Panc1 (cell line): Measurements from ENCODE around the gene UHRF2. TPM values are rescaled to one million over a fixed set of nuclear protein-coding genes. Genes with fewer than 3 reads are reported as not detected.

ENCODE experiments used
- ATAC-seq: fragments of 200-7000 bp; cut with Tn5 transposase; 2 replicates; pipeline ENCODE4 v1.9.1; 2020; ENCODE audit warnings: mild to moderate bottlenecking, moderate library complexity
- BruUV-seq: library from RNA; stranded (reverse); fragments of 400-500 nt; replicated peaks from 2 replicates; lab custom pipeline; 2021; lab: Mats Ljungman, UMichigan
- CTCF ChIA-PET: fragments of 300-600 bp; sonication (Branson Sonifier 250); formaldehyde crosslinking; loops from one replicate; lab custom pipeline; 2022; ENCODE audit warnings: antibody characterized with exemption; lab: Charles Lee
- POLR2A ChIA-PET: fragments of 300-600 bp; sonication (Branson Sonifier 250); formaldehyde crosslinking; loops from one replicate; lab custom pipeline; 2022; ENCODE audit warnings: antibody characterized with exemption; lab: Charles Lee
- DNase-seq: peaks from one replicate; pipeline ENCODE4 v3.0.0-alpha.2; 2010; ENCODE audit warnings: low read depth, low spot score
- H3K27ac ChIP-seq: 2 replicates; pipeline ENCODE4 v1.5.1; 2011; ENCODE audit warnings: mild to moderate bottlenecking, low read length, inconsistent platforms
- H3K27me3 ChIP-seq: fragments of 200-500 bp; sonication (Bioruptor generic); 2 replicates; pipeline ENCODE4 v1.6.0; 2014; ENCODE audit warnings: low read length, inconsistent platforms; ENCODE audit not compliant: control insufficient read depth, insufficient read depth
- H3K36me3 ChIP-seq: fragments of 200-500 bp; sonication (Bioruptor generic); 2 replicates; pipeline ENCODE4 v1.5.1; 2014; ENCODE audit warnings: inconsistent platforms, mild to moderate bottlenecking, low read length, moderate library complexity; ENCODE audit not compliant: control insufficient read depth, insufficient read depth
- H3K4me1 ChIP-seq: 2 replicates; pipeline ENCODE4 v1.5.1; 2011; ENCODE audit warnings: inconsistent platforms, mild to moderate bottlenecking, low read length, moderate library complexity; ENCODE audit not compliant: control insufficient read depth, insufficient read depth
- H3K4me3 ChIP-seq, 2 experiments: 2 replicates each; pipeline ENCODE4 v1.5.1; 2011 to 2012; ENCODE audit warnings: low read depth in 2 of 2, low read length in 2 of 2, mild to moderate bottlenecking in 2 of 2, inconsistent platforms in 1 of 2, moderate library complexity in 1 of 2
- H3K9me3 ChIP-seq: fragments of 200-500 bp; sonication (Bioruptor generic); 2 replicates; pipeline ENCODE4 v1.5.1; 2014; ENCODE audit warnings: low read depth, mild to moderate bottlenecking, inconsistent platforms, low read length, moderate library complexity; ENCODE audit not compliant: control insufficient read depth, insufficient read depth
- POLR2AphosphoS5 ChIP-seq: IDR thresholded peaks from 2 replicates; pipeline ENCODE4 v1.6.1; 2012; ENCODE audit warnings: mild to moderate bottlenecking, low read depth, low read length, moderate library complexity
- SIN3A ChIP-seq: IDR thresholded peaks from 2 replicates; pipeline ENCODE4 v1.6.1; 2012; ENCODE audit warnings: low read depth, mild to moderate bottlenecking, low read length, moderate library complexity, borderline replicate concordance; ENCODE audit not compliant: insufficient read depth
- TCF7L2 ChIP-seq: IDR thresholded peaks from 2 replicates; pipeline ENCODE4 v1.6.1; 2011; ENCODE audit warnings: mild to moderate bottlenecking, low read depth, low read length, inconsistent platforms
- in situ Hi-C: cut with HindIII; loops from 2 replicates; pipeline ENCODE4 v1.10.0; 2016; ENCODE audit warnings: low sequenced_read_pairs, low pct_unique_long_range_greater_than_20kb
- intact Hi-C: fragments of 100-400 bp; cut with micrococcal nuclease; formaldehyde crosslinking; loops from one replicate; pipeline ENCODE4 v1.10.0; 2022; ENCODE audit not compliant: unreplicated experiment
- total RNA-seq: library from RNA; stranded (reverse); gene quantifications from one replicate; pipeline ENCODE4 v1.2.1, GENCODE V29; 2021; ENCODE audit not compliant: unreplicated experiment
- TF ChIP-seq, protein P1 (sequence below), 2 experiments: IDR thresholded peaks; 2 replicates each; pipeline ENCODE4 v1.6.1; 2011 to 2012; ENCODE audit warnings: low read depth in 2 of 2, control low read depth in 1 of 2, low read length in 1 of 2, mild to moderate bottlenecking in 1 of 2, moderate library complexity in 1 of 2; ENCODE audit not compliant: insufficient read depth in 1 of 2
- TF ChIP-seq, protein P2 (sequence below): fragments of 450-650 bp; IDR thresholded peaks from 2 replicates; pipeline ENCODE4 v1.5.1; 2017; ENCODE audit warnings: mild to moderate bottlenecking

Gene UHRF2
- total RNA-seq, 1 experiment from 2014 or later, result 17.2 TPM

DNA sequence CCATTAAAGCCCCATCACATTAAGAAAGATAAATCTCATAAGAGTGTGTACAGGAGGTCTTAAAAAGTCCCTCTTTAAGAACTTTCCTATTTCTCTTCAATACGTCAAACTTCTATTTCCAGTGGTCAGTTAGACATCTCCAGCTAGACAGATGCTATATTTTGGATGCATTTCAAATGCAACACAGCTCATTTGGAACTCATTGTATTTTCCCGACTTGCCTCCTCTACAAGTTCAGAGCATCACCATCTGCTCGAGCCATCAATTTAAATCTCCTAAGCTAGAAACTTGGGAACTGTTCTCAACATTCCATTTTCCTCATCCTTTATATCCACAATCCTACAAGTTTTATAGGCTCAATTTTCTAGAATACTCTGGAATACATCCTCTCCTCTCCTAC is 3.2 kb upstream of the UHRF2 start:
- intact Hi-C loops, result no loop called here
- CTCF ChIA-PET, result interaction anchor here (0.5 kb wide), 1 partner anchor 8 kb away, joined by 6 read pairs; no protein-coding TSS in a partner anchor
- Histone ChIP-seq H3K36me3 (no peaks in the 10 kb centered on the region; the same call in 1 of the 2 replicates), H3K9me3 (no peaks in the 10 kb centered on the region), H3K27ac (no peak overlapping the region), H3K4me3 (no peak overlapping the region), H3K27me3 (no peaks in the 10 kb centered on the region), H3K4me1 (no peaks in the 10 kb centered on the region)
- in situ Hi-C loops, result no loop called here
- POLR2A ChIA-PET, result no interaction called here
- no TSS peak for BruUV-seq
- DNase-seq (no peak), ATAC-seq (no peak)
- no peak for TF ChIP-seq SIN3A
- TF ChIP-seq, protein P1, sequence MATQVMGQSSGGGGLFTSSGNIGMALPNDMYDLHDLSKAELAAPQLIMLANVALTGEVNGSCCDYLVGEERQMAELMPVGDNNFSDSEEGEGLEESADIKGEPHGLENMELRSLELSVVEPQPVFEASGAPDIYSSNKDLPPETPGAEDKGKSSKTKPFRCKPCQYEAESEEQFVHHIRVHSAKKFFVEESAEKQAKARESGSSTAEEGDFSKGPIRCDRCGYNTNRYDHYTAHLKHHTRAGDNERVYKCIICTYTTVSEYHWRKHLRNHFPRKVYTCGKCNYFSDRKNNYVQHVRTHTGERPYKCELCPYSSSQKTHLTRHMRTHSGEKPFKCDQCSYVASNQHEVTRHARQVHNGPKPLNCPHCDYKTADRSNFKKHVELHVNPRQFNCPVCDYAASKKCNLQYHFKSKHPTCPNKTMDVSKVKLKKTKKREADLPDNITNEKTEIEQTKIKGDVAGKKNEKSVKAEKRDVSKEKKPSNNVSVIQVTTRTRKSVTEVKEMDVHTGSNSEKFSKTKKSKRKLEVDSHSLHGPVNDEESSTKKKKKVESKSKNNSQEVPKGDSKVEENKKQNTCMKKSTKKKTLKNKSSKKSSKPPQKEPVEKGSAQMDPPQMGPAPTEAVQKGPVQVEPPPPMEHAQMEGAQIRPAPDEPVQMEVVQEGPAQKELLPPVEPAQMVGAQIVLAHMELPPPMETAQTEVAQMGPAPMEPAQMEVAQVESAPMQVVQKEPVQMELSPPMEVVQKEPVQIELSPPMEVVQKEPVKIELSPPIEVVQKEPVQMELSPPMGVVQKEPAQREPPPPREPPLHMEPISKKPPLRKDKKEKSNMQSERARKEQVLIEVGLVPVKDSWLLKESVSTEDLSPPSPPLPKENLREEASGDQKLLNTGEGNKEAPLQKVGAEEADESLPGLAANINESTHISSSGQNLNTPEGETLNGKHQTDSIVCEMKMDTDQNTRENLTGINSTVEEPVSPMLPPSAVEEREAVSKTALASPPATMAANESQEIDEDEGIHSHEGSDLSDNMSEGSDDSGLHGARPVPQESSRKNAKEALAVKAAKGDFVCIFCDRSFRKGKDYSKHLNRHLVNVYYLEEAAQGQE (IDR thresholded peaks at IDR 0.05; ENCODE audit: insufficient read depth in 1 of 2, low read depth in 2 of 2, low read length in 1 of 2), result no peak
- TF ChIP-seq POLR2AphosphoS5, result no peak
- TF ChIP-seq, protein P2, sequence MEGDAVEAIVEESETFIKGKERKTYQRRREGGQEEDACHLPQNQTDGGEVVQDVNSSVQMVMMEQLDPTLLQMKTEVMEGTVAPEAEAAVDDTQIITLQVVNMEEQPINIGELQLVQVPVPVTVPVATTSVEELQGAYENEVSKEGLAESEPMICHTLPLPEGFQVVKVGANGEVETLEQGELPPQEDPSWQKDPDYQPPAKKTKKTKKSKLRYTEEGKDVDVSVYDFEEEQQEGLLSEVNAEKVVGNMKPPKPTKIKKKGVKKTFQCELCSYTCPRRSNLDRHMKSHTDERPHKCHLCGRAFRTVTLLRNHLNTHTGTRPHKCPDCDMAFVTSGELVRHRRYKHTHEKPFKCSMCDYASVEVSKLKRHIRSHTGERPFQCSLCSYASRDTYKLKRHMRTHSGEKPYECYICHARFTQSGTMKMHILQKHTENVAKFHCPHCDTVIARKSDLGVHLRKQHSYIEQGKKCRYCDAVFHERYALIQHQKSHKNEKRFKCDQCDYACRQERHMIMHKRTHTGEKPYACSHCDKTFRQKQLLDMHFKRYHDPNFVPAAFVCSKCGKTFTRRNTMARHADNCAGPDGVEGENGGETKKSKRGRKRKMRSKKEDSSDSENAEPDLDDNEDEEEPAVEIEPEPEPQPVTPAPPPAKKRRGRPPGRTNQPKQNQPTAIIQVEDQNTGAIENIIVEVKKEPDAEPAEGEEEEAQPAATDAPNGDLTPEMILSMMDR, result no peak
- no peak for TF ChIP-seq TCF7L2

DNA sequence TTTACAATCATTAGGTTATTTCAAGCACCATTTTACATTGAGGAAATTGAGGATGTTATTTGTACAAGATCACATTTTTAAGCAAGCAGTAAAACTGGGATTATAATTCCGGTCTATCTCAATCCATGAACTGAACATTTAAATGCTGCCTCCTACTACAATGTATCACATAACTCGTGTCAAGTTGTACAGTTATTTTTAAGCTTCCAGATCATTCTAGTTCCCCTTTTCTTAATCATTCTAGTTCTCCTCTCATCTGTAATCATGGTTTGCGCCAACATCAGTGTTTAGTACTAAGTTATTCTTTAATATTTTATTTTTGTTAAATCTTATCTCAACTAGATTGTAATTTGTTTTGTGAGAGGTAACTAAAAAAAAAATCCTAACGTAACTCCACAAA is 2.4 kb upstream of the UHRF2 start:
- Histone ChIP-seq H3K9me3 (no peaks in the 10 kb centered on the region), H3K27me3 (no peaks in the 10 kb centered on the region), H3K4me1 (no peaks in the 10 kb centered on the region), H3K4me3 (no peak overlapping the region), H3K36me3 (no peaks in the 10 kb centered on the region; the same call in 1 of the 2 replicates), H3K27ac (no peak overlapping the region)
- in situ Hi-C loops (no loop called here), intact Hi-C loops (no loop called here)
- no peak for ATAC-seq
- TF ChIP-seq, protein P1 (IDR thresholded peaks at IDR 0.05; ENCODE audit: insufficient read depth in 1 of 2, low read depth in 2 of 2, low read length in 1 of 2), result no peak
- TF ChIP-seq SIN3A, result no peak
- no peak for TF ChIP-seq POLR2AphosphoS5
- TF ChIP-seq TCF7L2, result no peak
- TF ChIP-seq, protein P2, result no peak
- ChIA-PET CTCF (no interaction called here), POLR2A (no interaction called here)
- DNase-seq, result no peak
- BruUV-seq, result no TSS peak
